Measurements from ENCODE around the gene DAPK3.

The DAPK3 gene

DNA sequence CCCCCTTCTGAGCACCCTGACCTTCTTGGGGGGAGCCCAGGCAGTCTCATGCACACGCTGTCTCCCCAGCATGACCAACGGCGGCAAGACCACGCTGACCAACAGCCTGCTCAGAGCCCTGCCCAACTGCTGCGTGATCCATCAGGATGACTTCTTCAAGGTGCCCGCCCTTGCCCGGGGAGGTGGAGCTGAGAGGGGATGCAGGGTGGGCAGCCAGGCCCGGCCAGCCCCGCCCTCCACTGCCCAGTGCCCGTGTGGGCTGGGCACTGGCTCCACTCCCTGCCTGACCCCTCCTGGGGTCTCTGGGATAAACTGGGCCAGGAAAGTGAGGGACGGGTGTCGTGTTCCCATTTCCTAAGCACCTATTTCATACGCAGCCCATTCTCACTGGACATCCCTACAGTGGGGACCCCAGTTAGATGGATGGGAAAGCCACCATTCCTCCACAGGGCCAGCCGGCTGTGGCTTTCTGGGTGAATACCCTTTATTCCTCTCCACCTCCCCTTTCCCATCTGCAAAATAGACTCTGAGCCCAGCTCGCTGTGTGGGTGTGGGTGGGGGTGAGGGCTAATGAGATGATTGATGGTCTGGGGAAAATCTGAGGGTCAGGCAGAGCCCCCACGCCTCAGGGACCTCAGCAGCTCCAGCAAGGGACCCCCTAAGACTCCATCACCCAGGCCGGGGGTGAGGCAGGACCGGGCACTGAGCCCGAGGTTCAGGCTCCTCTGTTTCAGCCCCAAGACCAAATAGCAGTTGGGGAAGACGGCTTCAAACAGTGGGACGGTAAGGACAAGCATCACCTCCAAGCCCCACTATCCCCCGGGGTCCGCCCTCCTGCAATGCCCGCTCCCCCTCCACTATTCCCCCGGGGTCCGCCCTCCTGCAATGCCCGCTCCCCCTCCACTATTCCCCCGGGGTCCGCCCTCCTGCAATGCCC, 34.1 kb downstream of the DAPK3 start:
- H3K4me1 Mint-ChIP-seq: no peaks in the 10 kb centered on the region
- no peak for DNase-seq

DNA sequence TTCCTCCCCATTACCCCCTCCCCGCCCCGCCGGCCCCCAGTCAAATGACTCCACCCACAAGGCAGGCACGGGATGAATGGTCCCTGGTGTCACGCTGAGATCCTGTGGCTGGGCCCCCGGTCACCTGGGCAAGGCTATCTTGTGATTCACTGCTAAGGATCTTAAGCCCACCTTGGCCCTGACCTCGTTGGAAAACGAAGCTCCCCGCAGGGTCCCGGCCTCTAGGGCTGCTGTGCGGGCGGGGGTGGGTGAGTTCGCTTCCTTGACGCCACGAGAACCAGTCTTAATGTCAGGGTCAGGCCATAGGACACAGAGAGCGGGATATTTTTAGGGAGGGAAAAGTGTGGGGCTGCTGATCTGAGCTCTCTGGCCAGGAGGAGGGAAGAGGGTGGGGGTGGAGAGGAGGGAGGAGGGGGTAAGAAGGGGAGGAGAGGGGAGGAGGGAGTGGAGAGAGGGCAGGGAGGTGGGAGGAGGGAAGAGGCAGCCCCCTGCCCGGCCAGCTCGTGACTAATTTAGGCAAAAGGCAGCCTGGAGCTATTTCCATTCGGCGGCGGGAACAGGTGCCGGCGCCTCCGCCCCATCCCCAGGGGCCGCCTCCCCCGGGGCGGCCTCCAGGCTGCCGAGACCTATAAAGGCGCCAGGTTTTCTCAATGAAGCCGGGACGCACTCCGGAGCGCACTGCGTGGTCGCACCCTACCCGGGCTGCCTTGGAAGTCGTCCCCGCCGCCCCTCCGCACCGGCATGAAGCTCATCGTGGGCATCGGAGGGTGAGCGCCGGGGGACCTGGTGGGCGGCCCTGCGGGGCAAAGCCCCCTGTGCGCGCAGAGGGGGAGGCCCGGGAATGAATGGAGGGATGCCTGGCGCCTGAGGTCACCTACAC, 37.7 kb downstream of the DAPK3 start, which contains the start of gene NMRK2:
Gene NMRK2 (plus strand): TSS at position 139 of the 880 bp plus-strand sequence. CDS start 603 bp downstream, at position 742.
- Mint-ChIP-seq H3K4me1 (no peaks in the 10 kb centered on the region), H3K36me3 (ENCODE audit: low read depth) (no peaks in the 10 kb centered on the region), H3K27ac (no peak within 1 kb of the TSS), H3K27me3 (ENCODE audit: low read depth, poor library complexity) (peaks cover 54% of the 10 kb centered on the region), H3K9me3 (no peaks in the 10 kb centered on the region), H3K4me3 (peak within 1 kb of the TSS; percentile 56)
- DNase-seq: peak; percentile 34
- TF ChIP-seq, protein P1, sequence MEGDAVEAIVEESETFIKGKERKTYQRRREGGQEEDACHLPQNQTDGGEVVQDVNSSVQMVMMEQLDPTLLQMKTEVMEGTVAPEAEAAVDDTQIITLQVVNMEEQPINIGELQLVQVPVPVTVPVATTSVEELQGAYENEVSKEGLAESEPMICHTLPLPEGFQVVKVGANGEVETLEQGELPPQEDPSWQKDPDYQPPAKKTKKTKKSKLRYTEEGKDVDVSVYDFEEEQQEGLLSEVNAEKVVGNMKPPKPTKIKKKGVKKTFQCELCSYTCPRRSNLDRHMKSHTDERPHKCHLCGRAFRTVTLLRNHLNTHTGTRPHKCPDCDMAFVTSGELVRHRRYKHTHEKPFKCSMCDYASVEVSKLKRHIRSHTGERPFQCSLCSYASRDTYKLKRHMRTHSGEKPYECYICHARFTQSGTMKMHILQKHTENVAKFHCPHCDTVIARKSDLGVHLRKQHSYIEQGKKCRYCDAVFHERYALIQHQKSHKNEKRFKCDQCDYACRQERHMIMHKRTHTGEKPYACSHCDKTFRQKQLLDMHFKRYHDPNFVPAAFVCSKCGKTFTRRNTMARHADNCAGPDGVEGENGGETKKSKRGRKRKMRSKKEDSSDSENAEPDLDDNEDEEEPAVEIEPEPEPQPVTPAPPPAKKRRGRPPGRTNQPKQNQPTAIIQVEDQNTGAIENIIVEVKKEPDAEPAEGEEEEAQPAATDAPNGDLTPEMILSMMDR (IDR thresholded peaks at IDR 0.05): no peak

More for the DNA sequence above, 34.1 kb downstream of the DAPK3 start:
- H3K27me3 Mint-ChIP-seq (ENCODE audit: low read depth, poor library complexity): peaks cover 44% of the 10 kb centered on the region
- no peaks in the 10 kb centered on the region for H3K9me3 Mint-ChIP-seq
- no peak overlapping the region for H3K4me3 Mint-ChIP-seq
- no peaks in the 10 kb centered on the region for H3K36me3 Mint-ChIP-seq (ENCODE audit: low read depth)
- no peak overlapping the region for H3K27ac Mint-ChIP-seq
- TF ChIP-seq, protein P1 (IDR thresholded peaks at IDR 0.05): no peak

GRCh38 chr19:3931041-3931440, 39.9 kb downstream of the DAPK3 start:
- H3K4me1 Mint-ChIP-seq: no peaks in the 10 kb centered on the region

GRCh38 chr19:3923912-3924311, 47.0 kb downstream of the DAPK3 start:
- no peak overlapping the region for H3K4me3 Mint-ChIP-seq
- H3K27ac Mint-ChIP-seq: no peak overlapping the region
- H3K4me1 Mint-ChIP-seq: no peaks in the 10 kb centered on the region
- peaks cover 11% of the 10 kb centered on the region for H3K27me3 Mint-ChIP-seq (ENCODE audit: low read depth, poor library complexity)
- H3K36me3 Mint-ChIP-seq (ENCODE audit: low read depth): no peaks in the 10 kb centered on the region
- peaks cover 31% of the 10 kb centered on the region for H3K9me3 Mint-ChIP-seq
- DNase-seq: no peak
- TF ChIP-seq, protein P1 (IDR thresholded peaks at IDR 0.05): no peak

More at GRCh38 chr19:3931041-3931440, 39.9 kb downstream of the DAPK3 start:
- Mint-ChIP-seq H3K9me3 (no peaks in the 10 kb centered on the region), H3K36me3 (ENCODE audit: low read depth) (no peaks in the 10 kb centered on the region), H3K27ac (no peak overlapping the region), H3K4me3 (no peak overlapping the region), H3K27me3 (ENCODE audit: low read depth, poor library complexity) (peaks cover 54% of the 10 kb centered on the region)
- TF ChIP-seq, protein P1 (IDR thresholded peaks at IDR 0.05): no peak
- DNase-seq: no peak

DNA sequence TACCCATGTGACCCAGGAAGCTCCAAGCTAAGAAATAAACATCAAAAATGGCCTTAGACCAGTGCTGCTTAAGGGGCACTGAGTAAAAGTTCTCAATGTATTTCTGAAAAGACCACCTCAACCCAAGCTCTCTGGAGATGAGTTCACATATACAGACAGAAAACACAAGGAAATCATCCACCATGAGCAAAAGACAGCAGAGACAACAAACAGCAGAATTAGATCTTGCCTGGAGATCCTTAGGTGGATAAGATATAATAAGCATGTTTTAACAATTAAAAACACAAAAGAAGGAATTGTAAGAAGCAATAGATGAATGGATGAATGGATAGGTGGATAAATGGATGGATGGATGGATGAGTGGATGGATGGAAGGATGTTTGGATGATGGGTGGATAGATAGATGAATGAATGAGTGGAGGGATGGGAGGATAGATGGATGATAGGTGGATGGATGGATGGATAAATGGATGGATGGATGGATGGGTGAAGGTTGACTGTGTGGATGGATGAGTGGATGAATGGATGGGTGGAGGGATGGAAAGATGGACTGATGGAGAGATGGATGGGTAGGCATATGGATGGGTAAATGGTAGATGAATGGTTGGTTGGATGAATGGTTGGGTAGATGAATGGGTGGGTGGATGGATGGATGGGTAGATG, 47.7 kb downstream of the DAPK3 start:
- no peaks in the 10 kb centered on the region for H3K4me1 Mint-ChIP-seq
- no peak overlapping the region for H3K27ac Mint-ChIP-seq
- TF ChIP-seq, protein P1 (IDR thresholded peaks at IDR 0.05): no peak
- H3K4me3 Mint-ChIP-seq: no peak overlapping the region
- no peaks in the 10 kb centered on the region for H3K36me3 Mint-ChIP-seq (ENCODE audit: low read depth)
- H3K9me3 Mint-ChIP-seq: peaks cover 31% of the 10 kb centered on the region
- no peak for DNase-seq
- peaks cover 11% of the 10 kb centered on the region for H3K27me3 Mint-ChIP-seq (ENCODE audit: low read depth, poor library complexity)
